ENCODE data around the gene UBXN11.

Gene UBXN11
- total RNA-seq, result 9.6 to 57.7 reads per million in 2 experiments

GRCh38 chr1:26306290-26307229 is at the start of gene UBXN11:
Gene UBXN11, minus strand, starts transcription at chr1:26306636. Its CDS starts 3,753 bp downstream, at chr1:26302883.
- peak; percentile 91 for DNase-seq (ENCODE audit: low read depth)

- no peak for DNase-seq (ENCODE audit: low read depth)
Observed at GRCh38 chr1:26356106-26356505, 49.7 kb upstream of the UBXN11 start.

GRCh38 chr1:26354972-26355371 is 48.5 kb upstream of the UBXN11 start:
- DNase-seq (ENCODE audit: low read depth), result no peak

- no peak for DNase-seq (ENCODE audit: low read depth)
Observed at GRCh38 chr1:26353976-26354820, 47.8 kb upstream of the UBXN11 start, which contains the start of gene CRYBG2. Gene CRYBG2, minus strand, starts transcription at chr1:26354130. Its CDS starts 7,473 bp downstream, at chr1:26346657.

- DNase-seq (ENCODE audit: low read depth), result no peak
Observed at GRCh38 chr1:26353210-26353859, 46.9 kb upstream of the UBXN11 start.

GRCh38 chr1:26352338-26352679 is 45.9 kb upstream of the UBXN11 start:
- DNase-seq (ENCODE audit: low read depth), result no peak

- no peak for DNase-seq (ENCODE audit: low read depth)
Observed at GRCh38 chr1:26351590-26352337, 45.3 kb upstream of the UBXN11 start.

GRCh38 chr1:26350701-26351589 is 44.5 kb upstream of the UBXN11 start:
- DNase-seq (ENCODE audit: low read depth), result no peak

- DNase-seq (ENCODE audit: low read depth), result no peak
Observed at GRCh38 chr1:26350343-26350700, 43.9 kb upstream of the UBXN11 start.

GRCh38 chr1:26349877-26350244 is 43.4 kb upstream of the UBXN11 start:
- no peak for DNase-seq (ENCODE audit: low read depth)

- DNase-seq (ENCODE audit: low read depth), result no peak
Observed at GRCh38 chr1:26349188-26349876, 42.9 kb upstream of the UBXN11 start.

- DNase-seq (ENCODE audit: low read depth), result no peak
Observed at GRCh38 chr1:26346274-26347033, 40.0 kb upstream of the UBXN11 start.

GRCh38 chr1:26345718-26346117 is 39.3 kb upstream of the UBXN11 start:
- DNase-seq (ENCODE audit: low read depth), result no peak

- DNase-seq (ENCODE audit: low read depth), result no peak
Observed at GRCh38 chr1:26344147-26344920, 37.9 kb upstream of the UBXN11 start.

GRCh38 chr1:26340047-26340481 is 33.6 kb upstream of the UBXN11 start:
- no peak for DNase-seq (ENCODE audit: low read depth)

GRCh38 chr1:26338670-26339069 is 32.2 kb upstream of the UBXN11 start:
- DNase-seq (ENCODE audit: low read depth), result no peak

- DNase-seq (ENCODE audit: low read depth), result no peak
Observed at GRCh38 chr1:26337625-26338024, 31.2 kb upstream of the UBXN11 start.

GRCh38 chr1:26337206-26337535 is 30.7 kb upstream of the UBXN11 start:
- no peak for DNase-seq (ENCODE audit: low read depth)

All from T follicular helper cell (primary cell).